Stimulated activated CD4-positive, alpha-beta T cell treated with anti-CD3 and anti-CD28 coated beads, TNF-alpha, amount 100 ng/mL, for 48 hours (primary cell): ENCODE measurements around the gene ZMYND10.
"Not testable (repeated sequence)": the region's sequence is repeated elsewhere in the genome, so short reads cannot be mapped to it uniquely, and the experiment has no call there.

ENCODE experiments used
- DNase-seq, 3 donors: peaks; one replicate each; pipeline ENCODE4 v3.0.0-alpha.2; 2020; ENCODE audit warnings: low read depth in 3 of 3

The ZMYND10 gene

GRCh38 chr3:50325113-50325480 lies 20.4 kb downstream of the ZMYND10 start:
- DNase-seq, result no peak

GRCh38 chr3:50324351-50325112 lies 21.0 kb downstream of the ZMYND10 start:
- DNase-seq, result peak in 1 of 3 donors; percentile 30

GRCh38 chr3:50323614-50324199 lies 21.8 kb downstream of the ZMYND10 start:
- DNase-seq, result no peak

- no peak for DNase-seq
Observed at GRCh38 chr3:50323092-50323600, 22.4 kb downstream of the ZMYND10 start.

GRCh38 chr3:50322386-50323091 lies 23.0 kb downstream of the ZMYND10 start, which contains the start of gene HYAL2:
TSS of gene HYAL2 (minus strand) at chr3:50322745. CDS start at chr3:50320489, 2,256 bp downstream.
- DNase-seq, result no peak

GRCh38 chr3:50322115-50322385 lies 23.5 kb downstream of the ZMYND10 start:
- no peak for DNase-seq

- DNase-seq, result peak; percentile 69 to 80 (median 70)
Observed at GRCh38 chr3:50321336-50322114, 24.0 kb downstream of the ZMYND10 start.

GRCh38 chr3:50320853-50321335 lies 24.6 kb downstream of the ZMYND10 start:
- peak in 1 of 3 donors; percentile 28 for DNase-seq

GRCh38 chr3:50319894-50320625 lies 25.5 kb downstream of the ZMYND10 start:
- no peak for DNase-seq

- DNase-seq, result no peak
Observed at GRCh38 chr3:50319181-50319893, 26.2 kb downstream of the ZMYND10 start.

GRCh38 chr3:50318615-50319014 lies 26.9 kb downstream of the ZMYND10 start:
- DNase-seq, result no peak

- no peak for DNase-seq
Observed at GRCh38 chr3:50318163-50318562, 27.4 kb downstream of the ZMYND10 start.

- DNase-seq, result no peak
Observed at GRCh38 chr3:50317300-50317699, 28.2 kb downstream of the ZMYND10 start.

GRCh38 chr3:50316657-50317242 lies 28.8 kb downstream of the ZMYND10 start:
- no peak for DNase-seq

- no peak for DNase-seq
Observed at GRCh38 chr3:50314816-50315215, 30.7 kb downstream of the ZMYND10 start.

- DNase-seq, result no peak
Observed at GRCh38 chr3:50314342-50314741, 31.2 kb downstream of the ZMYND10 start.

GRCh38 chr3:50312041-50312440 lies 33.5 kb downstream of the ZMYND10 start:
- not testable (repeated sequence) for DNase-seq

GRCh38 chr3:50304601-50305000 lies 40.9 kb downstream of the ZMYND10 start:
- DNase-seq, result no peak

GRCh38 chr3:50303013-50303815 lies 42.3 kb downstream of the ZMYND10 start, which contains the start of gene HYAL1:
TSS of gene HYAL1 (minus strand) at chr3:50303574. CDS start at chr3:50302956, 618 bp downstream.
- DNase-seq, result no peak
